Frontal cortex (tissue), 4 donors: ENCODE results near the gene TMEM88. TPM values are rescaled to one million over a fixed set of nuclear protein-coding genes. Genes with fewer than 3 reads are reported as not detected.
A peak's percentile ranks its signal among the peaks of the same experiment; 100 is the strongest.
"Not testable (repeated sequence)": the region's sequence is repeated elsewhere in the genome, so short reads cannot be mapped to it uniquely, and the experiment has no call there.

Experiments
- DNase-seq, 2 donors: peaks; one replicate each; pipeline ENCODE4 v3.0.0; 2012; ENCODE audit warnings: low spot score in 2 of 2
- FAIRE-seq: peaks from 2 replicates; lab custom pipeline; 2012; peaks lifted over from hg19 to GRCh38; lab: Jason Lieb, UNC
- total RNA-seq: library from RNA; depleted of rRNA; stranded (reverse); fragments of >200 nt; gene quantifications from one replicate; pipeline ENCODE4 v1.2.3, GENCODE V29; 2014
- donor health status: control.
- donor health status: control.
- donor health status: control.

Gene TMEM88, protein sequence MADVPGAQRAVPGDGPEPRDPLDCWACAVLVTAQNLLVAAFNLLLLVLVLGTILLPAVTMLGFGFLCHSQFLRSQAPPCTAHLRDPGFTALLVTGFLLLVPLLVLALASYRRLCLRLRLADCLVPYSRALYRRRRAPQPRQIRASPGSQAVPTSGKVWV
- 1.2 TPM for total RNA-seq

- DNase-seq (peak in 1 of 2 donors; percentile 14), FAIRE-seq (no peak)
Observed at GRCh38 chr17:7854851-7855659, at the start of gene TMEM88. TMEM88 (plus strand) TSS chr17:7855066; CDS start chr17:7855075, 9 bp downstream.

- FAIRE-seq (no peak), DNase-seq (no peak)
Observed at GRCh38 chr17:7806587-7806986, 48.3 kb upstream of the TMEM88 start.

DNA sequence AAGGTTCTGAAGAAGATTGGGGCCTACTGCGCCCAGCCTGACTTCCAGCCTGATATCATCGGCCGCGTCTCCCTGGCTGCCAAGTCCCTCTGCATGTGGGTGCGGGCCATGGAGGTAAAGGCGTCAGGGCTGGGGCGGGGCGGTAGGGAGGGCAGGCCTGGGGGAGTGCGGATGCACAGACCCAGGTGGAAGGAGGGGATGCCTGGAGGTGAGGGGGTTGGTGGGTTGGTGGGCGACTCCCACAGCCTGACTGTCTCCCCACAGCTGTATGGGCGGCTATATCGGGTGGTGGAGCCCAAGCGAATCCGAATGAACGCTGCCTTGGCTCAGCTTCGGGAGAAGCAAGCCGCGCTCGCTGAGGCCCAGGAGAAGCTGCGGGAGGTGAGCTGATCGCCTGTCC is 47.7 kb upstream of the TMEM88 start:
- DNase-seq (no peak), FAIRE-seq (no peak)

- no peak for FAIRE-seq
Observed at GRCh38 chr17:7809086-7809790, 45.6 kb upstream of the TMEM88 start.

DNA sequence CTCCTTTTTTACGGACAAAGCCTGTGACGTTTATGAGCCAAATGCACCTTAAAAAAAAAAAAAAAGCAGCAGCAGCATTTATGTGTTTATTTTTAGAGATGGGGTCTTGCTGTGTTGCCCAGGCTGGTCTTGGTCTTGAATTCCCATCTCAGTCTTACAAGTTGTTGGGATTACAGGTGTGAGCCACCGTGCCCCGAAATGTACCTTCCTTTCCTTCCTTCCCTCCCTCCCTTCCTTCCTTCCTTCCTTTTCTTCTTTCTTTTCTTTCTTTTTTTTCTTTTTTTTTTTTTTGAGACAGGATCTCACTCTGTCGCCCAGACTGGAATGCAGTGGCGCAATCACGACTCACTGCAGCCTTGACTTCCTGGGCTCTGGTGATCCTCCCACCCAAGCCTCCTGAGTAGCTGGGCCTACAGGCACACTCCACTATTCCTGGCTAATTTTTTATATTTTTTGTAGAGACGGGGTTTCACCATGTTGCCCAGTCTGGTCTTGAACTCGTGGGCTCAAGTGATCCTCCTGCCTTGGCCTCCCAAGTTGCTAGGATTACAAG is 45.0 kb upstream of the TMEM88 start:
- DNase-seq, FAIRE-seq: not testable (repeated sequence)

More at GRCh38 chr17:7809086-7809790, 45.6 kb upstream of the TMEM88 start:
- no peak for DNase-seq

DNA sequence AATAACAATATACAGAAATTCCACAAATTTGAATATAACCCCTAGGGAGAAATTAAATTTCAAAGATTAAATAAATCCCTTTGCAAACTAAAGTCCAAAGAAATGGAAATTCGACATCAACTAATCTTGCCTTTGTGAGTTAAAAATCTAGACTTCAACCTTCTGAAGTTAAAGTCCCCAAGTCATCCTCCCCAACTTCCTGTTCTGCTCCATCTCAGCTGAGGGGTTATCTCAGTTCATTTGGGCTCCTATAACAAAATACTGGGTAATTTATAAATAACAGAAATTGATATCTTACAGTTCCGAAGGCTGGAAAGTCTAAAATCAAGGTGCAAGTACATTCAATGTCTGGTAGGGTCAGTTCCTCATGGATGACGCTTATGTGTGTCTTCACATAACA is 43.6 kb upstream of the TMEM88 start:
- DNase-seq (no peak), FAIRE-seq (no peak)

DNA sequence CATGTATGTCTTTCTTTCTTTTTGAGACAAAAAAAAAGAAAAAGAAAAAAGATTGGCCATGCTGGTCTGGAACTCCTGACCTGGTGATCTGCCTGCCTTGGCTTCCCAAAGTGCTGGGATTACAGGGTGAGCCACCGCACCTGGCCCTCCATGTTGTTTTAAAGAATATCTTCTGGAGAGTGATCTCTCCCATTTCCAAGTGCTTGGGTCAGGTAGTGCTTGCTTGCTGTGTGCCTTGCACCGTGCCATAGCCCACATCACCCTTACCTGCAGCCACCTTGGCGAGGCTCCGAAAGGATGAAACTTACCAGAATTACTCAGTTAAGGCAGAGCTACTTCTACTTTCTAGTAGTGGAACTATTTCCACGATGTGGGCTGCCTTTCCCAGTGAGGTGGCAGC is 39.9 kb upstream of the TMEM88 start:
- FAIRE-seq (no peak), DNase-seq (no peak)

DNA sequence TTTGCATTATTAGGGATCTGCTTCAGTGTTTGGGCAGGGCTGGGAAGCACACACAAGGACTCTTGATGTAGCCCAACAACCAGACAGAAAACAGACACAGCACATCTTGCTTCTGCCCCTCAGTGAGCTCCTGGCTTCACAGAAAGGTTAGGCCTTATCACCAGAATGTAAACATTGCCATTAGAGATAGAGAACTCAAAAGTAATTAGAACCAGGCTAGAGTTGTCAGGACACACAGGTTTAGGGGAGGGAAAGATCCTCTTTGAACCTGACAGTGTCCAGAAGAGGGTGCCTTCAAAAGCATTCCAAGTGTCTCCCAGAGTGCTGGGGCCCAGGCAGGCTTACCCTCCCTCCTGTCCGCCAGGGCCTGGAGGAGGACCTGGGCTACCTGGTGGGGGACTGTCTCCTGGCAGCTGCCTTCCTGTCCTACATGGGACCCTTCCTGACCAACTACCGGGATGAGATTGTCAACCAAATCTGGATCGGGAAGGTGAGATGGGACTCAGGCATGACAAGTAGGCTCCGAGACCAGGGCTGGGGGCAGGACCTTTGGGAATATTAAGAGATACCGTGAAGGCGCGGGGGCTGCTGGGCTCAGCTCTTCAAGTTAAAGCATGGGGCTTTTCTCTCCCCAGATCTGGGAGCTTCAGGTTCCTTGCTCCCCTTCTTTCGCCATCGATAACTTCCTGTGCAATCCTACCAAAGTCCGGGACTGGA is 37.8 kb upstream of the TMEM88 start:
- DNase-seq, result no peak
- no peak for FAIRE-seq

DNA sequence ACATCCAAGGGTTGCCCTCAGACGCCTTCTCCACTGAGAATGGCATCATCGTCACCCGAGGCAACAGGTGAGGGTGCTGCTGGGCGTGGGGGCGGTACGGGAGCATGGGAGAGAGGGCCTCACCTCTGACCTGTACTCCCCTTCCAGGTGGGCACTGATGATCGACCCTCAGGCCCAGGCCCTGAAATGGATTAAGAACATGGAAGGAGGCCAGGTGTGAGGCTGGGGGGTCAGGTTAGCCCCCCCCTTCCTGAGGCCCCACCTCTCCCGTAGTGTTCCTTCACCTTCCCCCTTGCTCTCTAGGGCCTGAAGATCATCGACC is 37.3 kb upstream of the TMEM88 start:
- FAIRE-seq, result no peak

GRCh38 chr17:7818026-7818425 is 36.8 kb upstream of the TMEM88 start:
- DNase-seq (no peak), FAIRE-seq (no peak)

More for the DNA sequence above, 37.3 kb upstream of the TMEM88 start:
- no peak for DNase-seq

DNA sequence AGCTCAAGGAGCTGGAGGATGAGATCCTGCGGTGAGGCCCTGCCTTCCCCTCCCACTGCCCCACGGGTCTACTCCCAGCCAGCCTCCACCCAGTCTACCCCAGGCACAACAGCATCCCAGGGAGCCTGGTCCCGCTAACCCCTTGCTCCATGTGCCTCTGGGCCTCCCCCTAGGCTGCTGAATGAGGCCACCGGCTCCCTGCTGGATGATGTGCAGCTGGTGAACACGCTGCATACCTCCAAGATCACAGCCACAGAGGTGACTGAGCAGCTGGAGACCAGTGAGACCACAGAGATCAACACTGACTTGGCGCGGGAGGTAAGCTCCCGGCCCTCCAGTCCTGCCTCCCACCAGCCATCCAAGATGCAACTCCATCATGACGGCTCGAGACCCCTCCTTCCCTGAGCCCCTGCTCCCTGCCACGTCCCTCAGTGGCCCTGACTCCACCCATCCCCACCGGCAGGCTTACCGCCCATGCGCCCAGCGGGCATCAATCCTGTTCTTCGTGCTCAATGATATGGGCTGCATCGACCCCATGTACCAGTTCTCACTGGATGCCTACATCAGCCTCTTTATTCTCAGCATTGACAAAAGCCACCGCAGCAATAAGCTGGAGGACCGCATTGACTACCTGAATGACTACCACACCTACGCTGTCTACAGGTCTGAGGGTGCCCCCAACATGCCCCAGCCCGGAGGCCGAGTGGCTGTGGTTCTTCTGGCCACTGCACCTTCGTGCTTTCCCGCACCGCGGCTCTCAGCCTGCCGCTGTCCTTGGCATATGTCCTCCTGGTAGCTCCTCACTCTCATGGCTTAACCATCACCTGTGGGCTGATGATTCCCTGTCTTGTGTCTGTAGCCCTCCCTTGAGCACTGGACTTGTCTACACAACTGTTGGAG is 35.9 kb upstream of the TMEM88 start:
- FAIRE-seq (no peak), DNase-seq (no peak)

DNA sequence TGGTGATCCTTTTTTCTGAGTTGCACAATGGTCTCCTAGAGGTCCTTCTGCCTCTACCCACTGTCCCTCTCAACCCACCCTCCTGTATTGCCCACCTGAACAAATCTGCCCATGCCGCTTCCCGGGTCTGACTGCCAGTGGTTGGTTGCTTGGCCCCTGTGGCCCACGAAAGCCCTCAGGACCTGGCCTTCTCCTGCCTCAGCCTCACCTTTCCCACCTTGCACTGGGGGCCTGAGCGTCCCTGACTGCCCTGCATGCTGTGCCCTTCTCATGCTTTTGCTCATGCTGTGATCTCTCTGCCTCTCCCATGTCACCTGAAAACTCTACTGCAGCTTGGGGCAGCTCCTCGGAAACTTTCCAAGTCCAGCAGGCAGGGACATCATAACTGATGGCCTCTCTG is 34.6 kb upstream of the TMEM88 start:
- no peak for FAIRE-seq

GRCh38 chr17:7822126-7822525 is 32.7 kb upstream of the TMEM88 start:
- no peak for DNase-seq
- FAIRE-seq, result no peak

More for the DNA sequence above, 34.6 kb upstream of the TMEM88 start:
- DNase-seq, result no peak

- DNase-seq (no peak), FAIRE-seq (no peak)
Observed at GRCh38 chr17:7823581-7824001, 31.3 kb upstream of the TMEM88 start.

GRCh38 chr17:7824021-7824924 is 30.6 kb upstream of the TMEM88 start:
- DNase-seq (no peak), FAIRE-seq (no peak)

DNA sequence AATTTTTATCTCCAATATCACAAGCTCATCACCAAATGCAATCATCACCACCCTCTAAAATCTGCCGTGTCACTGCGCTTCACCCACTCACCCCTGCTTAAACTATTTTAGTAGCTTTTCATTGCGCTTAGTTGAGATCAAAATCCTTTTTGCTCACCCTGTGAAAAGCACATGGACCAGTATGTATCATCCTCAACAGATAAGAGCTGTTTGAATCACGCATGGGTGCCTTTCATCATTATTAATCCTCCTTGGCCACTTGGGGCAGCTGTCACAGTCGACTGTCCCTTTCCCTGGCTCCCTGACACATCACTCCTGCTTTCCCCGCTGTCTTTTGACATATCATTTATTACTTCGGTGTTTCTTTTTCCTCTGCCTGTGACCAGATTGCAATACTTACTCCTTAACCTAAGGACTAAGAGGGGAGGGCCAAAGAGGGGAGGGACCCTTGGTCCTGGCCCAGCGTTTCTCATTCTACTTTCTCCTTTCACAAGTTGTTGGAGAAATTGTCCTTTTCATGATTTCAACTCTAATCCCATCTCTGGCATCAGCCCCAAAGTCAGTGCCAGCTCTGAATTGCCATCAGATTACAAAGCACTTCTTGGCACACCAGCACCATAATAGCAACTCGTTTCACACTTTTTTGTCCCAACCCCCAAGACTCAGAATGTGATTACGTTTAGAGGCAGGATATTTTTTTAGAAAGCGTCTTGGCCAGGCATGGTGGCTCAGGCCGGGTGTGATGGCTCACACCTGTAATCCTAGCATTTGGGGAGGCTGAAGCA is 29.5 kb upstream of the TMEM88 start:
- FAIRE-seq, result no peak
- DNase-seq, result peak in 1 of 2 donors; percentile 55

DNA sequence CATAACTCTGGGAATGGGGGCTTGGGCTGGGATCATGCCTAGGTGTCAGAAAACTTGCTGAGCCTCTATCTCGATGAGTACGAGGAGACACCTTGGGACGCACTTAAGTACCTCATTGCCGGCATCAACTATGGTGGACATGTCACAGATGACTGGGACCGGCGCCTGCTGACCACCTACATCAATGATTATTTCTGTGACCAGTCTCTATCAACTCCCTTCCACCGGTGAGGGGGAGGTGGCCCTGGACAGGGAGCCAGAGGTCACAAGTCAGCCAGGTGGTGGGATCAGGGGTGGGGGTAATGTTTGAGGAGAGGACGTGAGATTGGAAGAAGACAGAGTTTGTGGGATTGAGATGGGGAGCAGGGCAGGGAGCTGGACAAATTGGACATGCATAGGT is 24.2 kb upstream of the TMEM88 start:
- FAIRE-seq (no peak), DNase-seq (no peak)
